ENCODE measurements around the gene DGUOK. TPM values are rescaled to one million over a fixed set of nuclear protein-coding genes. Genes with fewer than 3 reads are reported as not detected.

Gene DGUOK
- polyA plus RNA-seq, 1 donor (not counting 4 experiments of a cell fraction or from before 2014, with no cell fraction given), result 102 TPM

GRCh38 chr2:74001121-74001520, 74.4 kb downstream of the DGUOK start:
- H3K4me2 ChIP-seq (ENCODE audit: control insufficient read depth, extremely low read depth, insufficient read depth, low read depth, low read length), result no peak overlapping the region
- no peaks in the 10 kb centered on the region for H3K9me3 ChIP-seq (ENCODE audit: control insufficient read depth, low read depth, low read length)
- no peak overlapping the region for H3K9ac ChIP-seq (ENCODE audit: control insufficient read depth, extremely low read depth, insufficient read depth, low read length)
- dilution Hi-C loops (cut with MboI; ENCODE audit: extremely low pct_ligation_motif_present, low sequenced_read_pairs), result no loop called here
- peaks cover 31% of the 10 kb centered on the region for H4K20me1 ChIP-seq (ENCODE audit: control insufficient read depth, extremely low read depth, insufficient read depth, low read length)
- H3K36me3 ChIP-seq (ENCODE audit: control insufficient read depth in 2 of 2, extremely low read depth in 1 of 2, insufficient read depth in 2 of 2, low read length in 2 of 2), result peaks cover 5 to 9% of the 10 kb centered on the region in 2 experiments
- H2AFZ ChIP-seq (ENCODE audit: control insufficient read depth, low read length), result no peak overlapping the region
- peaks cover 73% of the 10 kb centered on the region for H3K79me2 ChIP-seq (ENCODE audit: control insufficient read depth, insufficient read depth, low read length)
- no peak for TF ChIP-seq EZH2 (IDR thresholded peaks at IDR 0.05; ENCODE audit: low read length)
- TF ChIP-seq CTCF (optimal IDR thresholded peaks at IDR 0.05 in 1 of 3, IDR thresholded peaks at IDR 0.05 in 1 of 3, conservative IDR thresholded peaks at IDR 0.05 in 1 of 3; ENCODE audit: extremely low read depth in 1 of 3, insufficient read depth in 2 of 3, low read length in 3 of 3), result no peak
- no peak overlapping the region for H3K4me3 ChIP-seq (ENCODE audit: control insufficient read depth in 2 of 3, extremely low read depth in 1 of 3, insufficient read depth in 2 of 3, low read depth in 1 of 3, low read length in 3 of 3)
- FAIRE-seq (no peak), DNase-seq (ENCODE audit: low read depth, low spot score) (no peak)
- H3K4me1 ChIP-seq (ENCODE audit: control insufficient read depth, extremely low read depth, insufficient read depth, low read length), result peaks cover 35% of the 10 kb centered on the region
- no peaks in the 10 kb centered on the region for H3K27me3 ChIP-seq (ENCODE audit: control insufficient read depth, extremely low read depth, insufficient read depth, low read length)
- H3K9me1 ChIP-seq (ENCODE audit: control insufficient read depth, extremely low read depth, insufficient read depth, low read length), result peaks cover 5% of the 10 kb centered on the region
- no peak overlapping the region for H3K27ac ChIP-seq (ENCODE audit: control insufficient read depth, insufficient read depth, low read length)

- TF ChIP-seq EZH2 (IDR thresholded peaks at IDR 0.05; ENCODE audit: low read length) (no peak), CTCF (optimal IDR thresholded peaks at IDR 0.05 in 1 of 3, IDR thresholded peaks at IDR 0.05 in 1 of 3, conservative IDR thresholded peaks at IDR 0.05 in 1 of 3; ENCODE audit: extremely low read depth in 1 of 3, insufficient read depth in 2 of 3, low read length in 3 of 3) (no peak)
- Histone ChIP-seq H3K9ac (ENCODE audit: control insufficient read depth, extremely low read depth, insufficient read depth, low read length) (no peak overlapping the region), H3K36me3 (ENCODE audit: control insufficient read depth in 2 of 2, extremely low read depth in 1 of 2, insufficient read depth in 2 of 2, low read length in 2 of 2) (peaks cover 5 to 9% of the 10 kb centered on the region in 2 experiments), H3K79me2 (ENCODE audit: control insufficient read depth, insufficient read depth, low read length) (peaks cover 71% of the 10 kb centered on the region), H3K9me3 (ENCODE audit: control insufficient read depth, low read depth, low read length) (no peaks in the 10 kb centered on the region), H3K27ac (ENCODE audit: control insufficient read depth, insufficient read depth, low read length) (no peak overlapping the region), H3K4me2 (ENCODE audit: control insufficient read depth, extremely low read depth, insufficient read depth, low read depth, low read length) (peak overlapping the region; percentile 94), H3K4me3 (ENCODE audit: control insufficient read depth in 2 of 3, extremely low read depth in 1 of 3, insufficient read depth in 2 of 3, low read depth in 1 of 3, low read length in 3 of 3) (no peak overlapping the region), H3K4me1 (ENCODE audit: control insufficient read depth, extremely low read depth, insufficient read depth, low read length) (peaks cover 35% of the 10 kb centered on the region), H4K20me1 (ENCODE audit: control insufficient read depth, extremely low read depth, insufficient read depth, low read length) (peaks cover 31% of the 10 kb centered on the region), H3K27me3 (ENCODE audit: control insufficient read depth, extremely low read depth, insufficient read depth, low read length) (no peaks in the 10 kb centered on the region), H2AFZ (ENCODE audit: control insufficient read depth, low read length) (no peak overlapping the region), H3K9me1 (ENCODE audit: control insufficient read depth, extremely low read depth, insufficient read depth, low read length) (peaks cover 5% of the 10 kb centered on the region)
- no peak for FAIRE-seq
- no peak for DNase-seq (ENCODE audit: low read depth, low spot score)
- dilution Hi-C loops (cut with MboI; ENCODE audit: extremely low pct_ligation_motif_present, low sequenced_read_pairs), result no loop called here
Measured at GRCh38 chr2:74001781-74002504, 75.3 kb downstream of the DGUOK start.
